Endothelial cell of umbilical vein (primary cell): ENCODE results near the gene REL.

Source experiments
- CTCF ChIP-seq, 2 donors: IDR thresholded peaks; 1 replicate in 1 of 2; 2 replicates in 1 of 2; pipeline ENCODE4 v1.5.1; 2011; ENCODE audit warnings: low read length in 2 of 2, mild to moderate bottlenecking in 2 of 2, moderate library complexity in 2 of 2, control low read depth in 1 of 2, inconsistent platforms in 1 of 2, low read depth in 1 of 2; ENCODE audit not compliant: insufficient read depth in 1 of 2; ENCODE audit errors: extremely low read depth in 1 of 2
- EZH2 ChIP-seq: IDR thresholded peaks from 2 replicates; pipeline ENCODE4 v1.6.1; 2012; ENCODE audit warnings: borderline replicate concordance, low read depth, mild to moderate bottlenecking, moderate library complexity, low read length, inconsistent platforms; ENCODE audit not compliant: severe bottlenecking
- FOS ChIP-seq: IDR thresholded peaks from 2 replicates; pipeline ENCODE4 v1.6.1; 2011; ENCODE audit warnings: mild to moderate bottlenecking, low read length, moderate library complexity, borderline replicate concordance; ENCODE audit not compliant: insufficient read depth
- GATA2 ChIP-seq: IDR thresholded peaks from 2 replicates; pipeline ENCODE4 v1.7.0; 2011; ENCODE audit warnings: low read depth, mild to moderate bottlenecking, moderate library complexity, mixed read lengths, low read length; ENCODE audit not compliant: insufficient read length, insufficient read depth
- JUN ChIP-seq: IDR thresholded peaks from 2 replicates; pipeline ENCODE4 v1.6.1; 2011; ENCODE audit warnings: borderline replicate concordance, low read depth; ENCODE audit not compliant: insufficient read length, insufficient read depth
- MYC ChIP-seq: IDR thresholded peaks from one replicate; pipeline ENCODE4 v1.6.1; 2011; ENCODE audit warnings: mild to moderate bottlenecking, low read depth, low read length
- POLR2A ChIP-seq: IDR thresholded peaks from 2 replicates; pipeline ENCODE4 v1.6.1; 2012; ENCODE audit warnings: low read depth, mild to moderate bottlenecking, control low read depth, low read length
- POLR2AphosphoS5 ChIP-seq: IDR thresholded peaks from 2 replicates; pipeline ENCODE4 v1.6.1; 2012; ENCODE audit warnings: low read depth, mild to moderate bottlenecking, control low read depth, low read length, moderate library complexity; ENCODE audit not compliant: insufficient read depth
- TF ChIP-seq, protein P1 (sequence below): IDR thresholded peaks from 2 replicates; pipeline ENCODE4 v1.6.1; 2011; ENCODE audit not compliant: insufficient read depth, insufficient read length

GRCh38 chr2:60844105-60844504 is 37.3 kb upstream of the REL start:
- TF ChIP-seq, protein P1, sequence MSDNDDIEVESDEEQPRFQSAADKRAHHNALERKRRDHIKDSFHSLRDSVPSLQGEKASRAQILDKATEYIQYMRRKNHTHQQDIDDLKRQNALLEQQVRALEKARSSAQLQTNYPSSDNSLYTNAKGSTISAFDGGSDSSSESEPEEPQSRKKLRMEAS, result no peak
- TF ChIP-seq EZH2 (no peak), CTCF (IDR thresholded peaks at IDR 0.05; ENCODE audit: extremely low read depth in 1 of 2, insufficient read depth in 1 of 2, low read depth in 1 of 2, low read length in 2 of 2) (no peak), MYC (no peak), JUN (no peak), POLR2A (no peak), POLR2AphosphoS5 (no peak), GATA2 (no peak), FOS (no peak)
